Activated effector memory CD4-positive, alpha-beta T cell treated with anti-CD3 and anti-CD28 coated beads, Interleukin-2, amount 50 U/mL, for 16 hours (primary cell): ENCODE measurements around the gene PNLIPRP2.

Experiments
- DNase-seq: peaks from one replicate; pipeline ENCODE4 v3.0.0-alpha.2; 2020

Gene PNLIPRP2

DNA sequence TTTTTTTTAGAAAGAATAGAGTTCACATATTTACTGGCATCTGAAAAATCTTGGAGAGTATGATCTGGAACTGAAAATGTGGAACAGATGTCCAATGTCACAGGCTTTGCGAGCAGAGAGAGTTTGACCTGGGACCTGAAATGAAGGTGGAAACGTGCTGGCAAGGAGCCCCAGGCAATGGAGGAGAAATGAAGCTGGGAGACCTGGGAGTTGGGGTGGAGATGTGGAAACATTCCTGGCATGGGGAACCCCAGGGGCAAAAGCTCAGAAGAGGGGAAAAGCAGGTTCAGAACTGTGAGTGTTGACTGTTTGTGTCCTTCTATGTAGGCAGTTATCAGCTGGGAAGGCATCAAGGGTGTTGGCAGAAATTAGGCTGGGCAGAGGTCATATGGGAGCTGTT lies 7.3 kb upstream of the PNLIPRP2 start:
- DNase-seq, result no peak

DNA sequence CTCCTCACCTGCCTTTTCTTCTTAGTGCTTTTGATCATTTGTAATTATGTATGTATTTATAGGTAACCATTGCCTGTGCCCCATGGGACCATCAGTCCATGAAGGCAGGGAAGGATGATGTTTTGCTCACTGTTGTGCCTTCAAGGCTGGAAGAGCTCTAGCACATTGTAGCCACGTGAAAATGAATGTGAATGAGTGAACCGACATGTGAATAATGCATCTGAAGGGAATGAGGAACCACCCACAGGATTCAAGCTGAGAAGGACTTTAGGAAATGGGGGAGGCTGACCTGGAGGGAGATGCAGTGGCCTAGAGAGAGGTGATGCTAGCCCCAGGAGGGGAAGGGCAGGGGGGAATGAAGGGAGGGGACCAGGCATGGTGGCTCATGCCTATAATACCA lies 6.0 kb upstream of the PNLIPRP2 start:
- no peak for DNase-seq

DNA sequence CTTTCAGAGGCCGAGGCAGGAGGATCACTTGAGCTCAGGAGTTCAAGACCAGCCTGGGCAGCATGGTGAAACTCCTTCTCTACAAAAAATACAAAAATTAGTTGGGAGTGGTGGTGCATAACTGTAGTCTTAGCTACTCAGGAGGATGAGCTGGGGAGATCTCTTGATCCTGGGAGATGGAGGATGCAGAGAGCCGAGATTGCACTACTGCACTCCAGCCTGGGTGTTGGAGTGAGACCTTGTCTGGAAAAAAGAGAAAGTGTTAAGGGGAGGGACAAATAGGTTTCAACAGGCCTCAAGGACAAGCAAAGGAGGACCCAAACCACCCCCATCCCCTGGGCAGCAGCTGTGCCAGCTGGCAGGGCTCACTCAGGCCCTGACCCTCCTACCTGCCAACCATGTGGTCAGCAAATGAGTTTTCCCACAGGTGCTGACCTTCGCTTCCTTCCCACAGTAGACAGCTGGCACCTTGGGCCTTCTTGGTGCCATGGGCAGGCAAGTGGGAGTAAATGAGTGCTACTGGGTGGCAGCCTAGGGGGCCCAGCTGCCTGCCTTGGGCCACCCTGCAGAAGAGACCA lies 5.5 kb upstream of the PNLIPRP2 start:
- DNase-seq, result no peak

DNA sequence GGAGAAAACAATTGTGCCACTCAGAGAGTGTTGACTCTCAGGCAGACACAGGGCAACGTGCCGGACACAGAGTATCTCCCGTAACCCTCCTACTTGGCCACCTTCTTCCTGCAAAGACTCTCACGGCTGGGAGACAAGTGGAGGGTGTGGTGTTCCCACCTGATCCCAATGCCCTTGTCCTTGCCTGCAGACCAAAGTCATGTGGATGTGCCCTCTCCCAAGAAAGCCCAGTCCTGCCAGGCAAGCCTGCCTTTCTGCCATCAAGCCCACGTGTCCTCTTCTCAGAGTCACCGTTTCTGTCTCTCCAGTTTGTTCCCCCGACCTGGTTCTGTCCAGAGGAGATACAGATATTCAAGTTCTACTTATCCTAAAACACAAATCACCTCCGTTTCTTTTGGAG lies 723 bp downstream of the PNLIPRP2 start:
- DNase-seq, result no peak

DNA sequence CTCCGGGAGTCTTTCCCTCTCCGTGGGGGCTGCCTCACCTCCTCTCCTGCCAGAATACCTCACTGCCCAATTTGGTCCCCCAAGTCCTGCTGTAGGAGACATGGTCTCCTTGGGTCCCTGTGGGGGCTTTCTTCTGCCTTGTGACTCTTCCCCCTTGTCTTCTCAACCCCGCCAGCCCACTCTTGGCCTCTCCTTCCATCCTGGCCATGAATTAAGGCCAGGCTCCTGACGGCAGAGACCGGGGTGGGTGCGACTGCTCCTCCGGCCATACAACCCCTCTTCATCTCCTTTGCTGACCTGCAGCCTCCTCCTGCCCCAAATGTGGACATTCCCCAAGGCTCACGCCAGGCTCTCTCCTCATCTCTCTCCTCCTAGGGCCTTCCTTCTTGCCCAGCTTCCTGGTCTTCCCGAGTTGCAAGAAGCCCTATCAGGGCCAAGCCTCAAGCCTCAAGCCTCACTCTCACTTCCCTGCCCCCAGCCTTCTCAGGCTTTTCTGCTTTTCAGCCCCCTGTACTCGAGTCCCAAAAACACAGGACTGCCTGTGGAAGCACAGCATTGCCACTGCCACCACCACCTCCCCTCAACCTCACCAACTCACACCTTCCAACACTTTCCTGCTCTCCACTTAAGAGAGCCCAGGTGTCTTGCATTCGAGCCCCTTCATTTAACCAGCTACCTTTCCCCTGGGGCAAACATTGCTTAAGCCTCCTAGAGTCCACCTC lies 1.3 kb downstream of the PNLIPRP2 start:
- DNase-seq, result no peak

DNA sequence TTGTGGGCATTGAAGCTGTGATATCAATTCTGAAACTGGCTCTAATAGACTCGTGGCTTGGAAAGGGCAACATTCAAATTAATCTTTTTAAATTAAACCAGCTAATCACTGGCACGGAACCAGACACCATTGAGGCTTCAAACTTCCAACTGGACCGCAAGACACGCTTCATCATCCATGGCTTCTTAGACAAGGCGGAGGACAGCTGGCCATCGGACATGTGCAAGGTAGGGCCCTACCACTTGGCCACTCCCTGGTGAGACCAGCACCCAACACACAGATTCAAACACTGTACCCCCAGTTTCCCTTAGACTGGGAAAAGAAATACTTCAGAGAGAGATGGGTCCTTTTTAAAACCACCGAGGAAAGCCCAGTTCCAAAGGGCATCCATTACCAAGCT lies 5.1 kb downstream of the PNLIPRP2 start:
- no peak for DNase-seq

DNA sequence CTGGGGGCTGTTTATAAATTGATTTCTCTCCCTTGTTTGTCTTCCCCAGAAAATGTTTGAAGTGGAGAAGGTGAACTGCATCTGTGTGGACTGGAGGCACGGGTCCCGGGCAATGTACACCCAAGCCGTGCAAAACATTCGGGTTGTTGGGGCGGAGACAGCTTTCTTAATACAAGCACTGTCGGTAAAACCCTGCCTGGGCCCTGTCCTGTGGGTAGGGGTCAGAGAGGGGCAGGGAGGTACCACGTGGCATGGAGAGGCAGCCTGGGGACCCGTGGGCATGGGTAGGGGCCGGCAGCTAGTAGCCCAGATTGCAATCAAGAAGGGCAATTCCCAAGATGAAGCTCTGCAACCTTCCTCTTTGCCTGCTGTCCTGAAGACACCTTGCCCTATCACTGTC lies 6.1 kb downstream of the PNLIPRP2 start:
- no peak for DNase-seq

DNA sequence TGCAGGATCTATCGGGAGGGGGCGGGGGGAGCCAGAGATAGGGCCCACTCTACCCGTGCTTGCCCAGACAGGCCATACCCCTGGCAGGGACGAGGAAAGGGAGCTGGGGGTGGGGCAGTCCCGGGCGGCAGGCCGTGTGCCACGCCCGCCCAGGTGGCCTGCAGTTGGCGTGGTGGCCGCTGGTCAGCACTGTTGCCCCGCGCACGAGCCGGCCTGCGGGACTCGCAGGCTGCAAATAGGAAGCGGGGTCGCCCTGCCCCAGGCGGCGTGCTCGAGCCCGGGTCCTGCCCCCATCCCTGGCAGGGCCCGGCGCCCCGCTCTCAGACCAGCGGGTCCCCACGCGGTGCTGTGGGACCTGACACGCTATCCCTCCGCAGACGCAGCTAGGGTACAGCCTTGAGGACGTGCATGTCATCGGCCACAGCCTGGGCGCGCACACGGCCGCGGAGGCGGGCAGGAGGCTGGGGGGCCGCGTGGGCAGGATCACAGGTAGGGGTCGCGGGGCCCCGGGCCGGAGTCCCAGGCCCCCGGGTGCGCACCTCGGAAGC lies 6.7 kb downstream of the PNLIPRP2 start:
- no peak for DNase-seq

DNA sequence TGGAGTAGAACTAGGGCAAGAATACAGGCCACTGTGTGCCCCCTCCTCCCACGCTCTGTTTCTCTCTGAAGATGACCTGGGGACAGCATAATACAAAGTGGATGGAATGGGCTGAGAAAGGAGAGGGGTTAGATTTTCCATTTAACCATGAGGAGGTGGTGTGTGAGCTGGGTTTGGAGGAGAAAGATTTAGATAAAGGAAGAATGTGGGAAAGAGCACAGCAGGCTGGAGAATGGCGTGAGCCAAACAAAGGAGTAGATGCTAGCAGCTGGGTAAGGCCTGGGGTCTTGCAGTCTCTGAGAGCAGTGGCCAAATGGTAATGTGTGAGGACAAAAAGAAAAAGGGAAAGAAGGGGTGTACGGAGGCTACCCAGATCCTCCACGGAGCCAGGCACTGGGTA lies 8.6 kb downstream of the PNLIPRP2 start:
- no peak for DNase-seq

DNA sequence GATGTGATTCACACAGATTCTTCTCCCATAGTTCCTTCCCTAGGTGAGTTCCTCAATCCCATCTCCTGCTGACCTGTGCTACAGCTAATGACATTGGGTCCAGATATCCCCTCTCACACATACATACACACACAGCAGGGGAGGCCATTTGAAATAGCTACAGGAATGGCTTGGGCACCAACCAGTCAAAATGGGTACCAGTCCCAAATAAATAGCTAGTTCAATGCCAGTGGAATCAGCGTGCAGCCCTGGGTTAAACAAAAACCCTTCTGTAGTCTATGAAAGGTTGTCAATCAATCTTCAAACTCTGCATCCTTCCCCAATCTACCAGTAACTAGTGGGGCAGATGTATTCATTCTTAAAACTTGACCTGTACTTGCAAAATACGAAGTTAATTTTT lies 9.3 kb downstream of the PNLIPRP2 start:
- DNase-seq, result no peak

DNA sequence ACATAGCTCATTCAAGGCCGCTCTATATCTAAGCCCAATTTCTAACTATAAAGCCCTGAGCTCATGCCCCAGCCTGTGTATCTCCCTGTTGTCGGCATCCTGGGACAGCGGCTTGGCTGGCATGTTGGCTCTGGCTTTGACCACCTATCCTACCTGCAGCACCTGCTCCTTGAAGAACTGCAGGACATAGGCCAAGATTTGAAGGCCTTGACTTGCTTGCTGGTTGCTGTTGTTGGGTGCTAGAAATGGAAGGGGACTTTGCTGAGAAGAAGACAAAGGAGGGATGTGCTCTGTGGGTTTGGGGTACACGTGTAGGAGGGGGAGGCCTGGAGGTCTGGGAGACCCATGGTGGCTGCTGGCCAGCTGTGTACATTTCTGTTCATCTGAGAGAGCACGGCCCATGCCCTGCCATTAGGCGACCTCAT lies 11.1 kb downstream of the PNLIPRP2 start:
- DNase-seq, result no peak

DNA sequence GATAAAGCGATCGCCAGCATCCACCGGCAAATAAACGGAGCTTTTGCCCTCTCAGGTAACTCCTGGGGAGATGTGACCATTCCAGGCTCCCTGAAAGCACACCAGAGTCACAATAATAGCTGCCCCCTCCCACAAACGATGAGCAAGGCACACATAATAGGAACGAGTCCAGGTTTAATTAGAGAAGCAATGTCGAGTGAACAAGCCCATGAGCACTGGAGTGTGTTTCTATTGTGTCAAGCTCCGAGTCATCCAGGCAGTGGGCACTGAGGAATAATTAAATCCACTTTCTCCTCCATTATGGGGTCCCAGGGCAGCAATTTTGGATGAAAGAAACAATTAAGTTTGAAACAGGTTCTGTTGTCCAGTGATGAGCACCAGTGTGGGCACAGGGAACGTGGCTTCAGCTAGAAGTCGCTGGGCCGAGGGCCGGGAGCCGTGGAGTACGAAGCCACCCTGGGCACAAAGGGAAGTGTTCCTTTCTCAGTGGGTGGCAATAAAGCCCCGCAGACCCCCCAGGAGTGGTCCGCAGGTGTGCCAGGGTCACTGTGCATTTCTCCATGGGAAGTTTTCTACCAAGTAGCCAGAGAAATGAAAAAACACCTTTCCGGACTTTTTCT lies 12.0 kb downstream of the PNLIPRP2 start:
- DNase-seq, result no peak

DNA sequence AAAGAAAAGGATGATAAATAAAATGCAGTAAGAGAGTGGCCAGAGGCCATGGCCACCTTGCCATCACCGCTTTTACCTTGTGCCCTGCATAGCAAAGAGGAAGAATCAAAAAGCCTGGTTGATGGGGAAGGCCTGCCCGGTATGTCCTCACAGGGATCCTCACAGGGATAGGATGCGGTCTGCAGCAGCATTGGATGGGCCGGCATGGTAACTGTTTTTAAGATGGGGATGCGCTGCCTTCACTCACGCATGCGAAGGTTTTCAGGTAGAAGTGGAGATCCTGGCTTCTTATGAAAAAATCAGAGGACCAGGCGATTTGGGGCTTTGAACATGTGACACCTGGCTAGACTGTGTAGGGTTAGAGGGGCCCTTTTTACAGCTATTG lies 12.5 kb downstream of the PNLIPRP2 start:
- no peak for DNase-seq

DNA sequence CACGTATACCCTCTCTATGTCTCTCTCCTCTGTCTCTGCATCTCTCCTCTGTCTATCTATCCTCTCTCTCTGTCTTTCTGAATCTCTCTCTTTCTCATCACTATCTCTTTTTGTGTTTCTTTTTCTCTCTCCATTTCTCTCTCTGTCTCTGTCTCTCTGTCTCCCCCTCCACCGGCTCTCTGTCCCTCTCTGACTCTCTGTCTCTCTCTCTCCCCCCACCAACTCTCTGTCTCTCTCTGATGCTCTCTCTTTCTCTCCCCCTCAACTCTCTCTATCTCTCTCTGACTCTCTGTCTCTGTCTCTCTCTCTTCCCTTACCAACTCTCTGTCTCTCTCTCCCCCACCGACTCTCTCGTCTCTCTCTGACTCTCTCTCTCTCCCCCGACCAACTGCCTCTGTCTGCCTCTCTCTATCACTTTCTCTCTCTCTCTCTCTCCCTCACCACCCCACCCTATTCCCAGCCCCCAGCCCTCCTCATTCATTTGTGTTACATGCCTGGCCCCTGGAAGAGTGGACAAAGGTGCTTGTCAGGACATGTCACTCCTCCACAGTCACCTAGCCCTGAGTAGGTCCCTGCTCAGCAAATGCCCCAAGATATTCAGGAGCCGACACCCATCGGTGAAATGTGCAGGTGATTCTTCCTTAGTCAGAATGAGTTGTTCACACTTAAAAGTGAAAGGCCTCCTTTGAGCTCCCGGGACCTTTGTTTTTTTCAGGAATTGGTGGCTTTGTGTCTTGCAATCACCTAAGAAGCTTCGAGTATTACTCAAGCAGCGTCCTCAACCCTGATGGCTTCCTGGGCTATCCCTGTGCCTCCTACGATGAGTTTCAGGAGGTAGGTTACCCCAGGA lies 13.6 kb downstream of the PNLIPRP2 start:
- no peak for DNase-seq

DNA sequence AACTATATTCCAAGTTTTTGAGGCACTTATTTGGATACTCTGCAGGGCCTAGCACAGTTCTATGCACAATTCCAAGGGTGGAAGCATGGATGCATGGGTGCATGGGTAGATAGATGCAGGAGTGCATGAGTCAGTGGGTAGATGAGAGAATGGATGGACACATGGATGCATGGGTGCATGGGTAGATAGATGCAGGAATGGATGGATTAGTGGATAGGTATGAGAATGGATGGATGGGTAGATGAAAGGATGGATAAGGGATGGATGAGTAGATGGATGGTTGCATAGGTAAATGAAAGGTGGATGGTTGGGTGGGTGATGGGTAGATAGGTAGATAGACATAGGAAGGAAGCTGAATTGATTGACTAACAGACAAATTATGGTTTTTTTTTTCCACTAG lies 15.6 kb downstream of the PNLIPRP2 start:
- DNase-seq, result no peak

DNA sequence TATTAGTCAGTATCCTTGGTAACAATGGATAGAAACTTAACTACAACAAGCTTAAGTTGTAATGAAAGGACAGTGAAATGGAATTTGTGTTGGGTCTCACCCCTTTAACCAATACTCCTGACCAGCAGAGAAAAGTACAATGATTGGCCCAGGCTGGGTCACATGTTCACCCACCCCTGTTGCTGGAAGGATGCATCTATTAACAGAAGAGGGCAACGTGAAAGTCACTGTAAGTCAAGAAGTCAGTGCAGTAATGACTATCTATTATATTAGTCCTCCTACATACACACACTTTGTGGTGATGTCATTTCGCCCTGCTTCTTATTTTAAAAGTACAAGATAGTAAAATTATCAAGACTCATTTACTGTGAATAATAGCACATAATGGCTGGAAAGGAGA lies 16.2 kb downstream of the PNLIPRP2 start:
- DNase-seq, result no peak

DNA sequence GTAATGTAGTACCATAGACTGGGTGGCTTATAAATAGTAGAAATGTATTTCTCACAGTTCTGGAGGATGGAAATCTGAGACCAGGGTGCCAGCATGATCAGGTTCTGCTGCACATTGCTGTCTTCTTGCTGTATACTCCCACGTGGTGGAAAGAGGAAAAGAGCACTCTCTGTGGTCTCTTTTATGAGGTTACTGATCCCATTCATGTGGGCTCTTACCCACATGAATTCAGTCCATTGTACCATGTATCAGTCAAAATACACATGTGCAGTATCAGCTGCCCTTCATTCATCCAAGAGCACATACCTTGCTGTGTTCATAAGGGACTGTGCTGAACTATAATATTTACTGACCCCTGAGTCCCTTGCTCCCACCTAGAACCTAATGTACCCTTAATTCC lies 17.1 kb downstream of the PNLIPRP2 start:
- DNase-seq, result no peak

DNA sequence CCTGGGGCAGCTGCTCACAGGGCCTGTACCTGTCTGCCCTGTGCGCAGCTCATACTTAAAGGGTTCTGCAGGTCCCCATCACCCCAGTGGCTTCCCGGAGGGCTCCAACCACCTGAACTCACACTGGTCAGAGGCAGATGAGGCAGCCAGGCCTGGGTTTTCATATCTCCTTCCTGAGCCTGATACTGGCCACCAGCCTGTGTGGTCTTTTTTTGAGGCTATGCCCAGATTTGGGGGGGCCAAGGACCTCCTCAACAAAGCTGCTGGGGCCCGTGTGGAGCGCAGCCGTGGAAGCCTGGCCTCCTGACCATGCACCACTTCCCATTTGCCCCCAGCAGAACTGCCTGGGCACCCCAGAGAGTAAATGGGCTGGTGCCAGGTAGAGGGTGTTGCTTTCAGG lies 25.7 kb downstream of the PNLIPRP2 start:
- no peak for DNase-seq

DNA sequence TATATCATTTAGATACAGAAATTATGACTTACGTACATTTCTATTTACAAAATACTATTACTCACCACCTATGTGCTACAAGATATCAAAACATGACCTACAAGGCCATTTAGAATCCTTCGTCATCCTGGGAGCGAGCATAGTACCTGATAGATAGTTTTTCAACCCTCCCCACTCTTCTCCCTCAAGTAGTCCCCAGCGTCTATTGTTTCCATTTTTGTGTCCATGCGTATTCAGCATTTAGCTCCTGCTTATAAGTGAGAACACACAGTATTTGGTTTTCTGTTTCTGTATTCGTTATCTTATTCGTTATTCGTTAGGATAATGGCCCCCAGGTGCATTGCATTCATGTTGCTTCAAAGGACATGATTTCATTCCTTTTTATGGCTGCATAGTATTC lies 28.1 kb downstream of the PNLIPRP2 start:
- DNase-seq, result no peak

DNA sequence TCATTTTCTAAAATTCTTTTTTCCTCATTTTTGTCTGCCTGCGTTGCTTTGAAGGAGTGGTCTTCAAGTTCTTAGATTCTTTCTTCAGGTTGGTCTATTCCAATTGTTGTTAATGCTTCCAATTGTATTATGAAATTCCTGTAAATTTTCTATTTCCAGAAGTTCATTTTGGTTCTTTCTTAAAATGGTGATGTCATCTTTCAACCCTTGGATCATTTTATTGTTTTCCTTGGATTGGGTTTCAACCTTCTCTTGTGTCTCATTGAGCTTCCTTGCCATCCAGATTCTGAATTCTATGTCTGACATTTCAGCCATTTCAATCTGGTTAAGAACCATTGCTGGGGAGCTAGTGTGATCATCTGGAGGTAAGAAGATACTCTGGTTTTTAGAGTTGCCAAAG lies 33.1 kb downstream of the PNLIPRP2 start:
- no peak for DNase-seq

DNA sequence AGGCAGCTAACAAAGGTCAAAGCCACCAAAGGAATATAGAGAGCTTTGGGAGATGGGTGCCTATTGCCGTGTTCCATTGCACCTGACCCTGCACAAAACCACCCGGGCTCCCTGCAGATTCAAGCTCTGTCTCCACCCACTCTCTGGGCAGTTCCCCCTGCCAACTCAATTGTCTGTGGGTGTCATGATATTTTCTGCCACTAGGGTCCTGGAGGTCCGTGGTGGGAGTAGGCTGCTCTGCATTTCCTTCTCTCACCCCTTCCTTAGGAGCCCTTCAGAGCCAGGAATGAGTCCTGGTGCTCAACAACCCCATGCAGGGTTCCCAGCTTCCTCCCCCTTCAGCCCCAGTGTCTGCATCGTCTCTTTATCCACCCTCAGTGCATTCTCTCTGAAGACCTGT lies 34.1 kb downstream of the PNLIPRP2 start:
- DNase-seq, result no peak

DNA sequence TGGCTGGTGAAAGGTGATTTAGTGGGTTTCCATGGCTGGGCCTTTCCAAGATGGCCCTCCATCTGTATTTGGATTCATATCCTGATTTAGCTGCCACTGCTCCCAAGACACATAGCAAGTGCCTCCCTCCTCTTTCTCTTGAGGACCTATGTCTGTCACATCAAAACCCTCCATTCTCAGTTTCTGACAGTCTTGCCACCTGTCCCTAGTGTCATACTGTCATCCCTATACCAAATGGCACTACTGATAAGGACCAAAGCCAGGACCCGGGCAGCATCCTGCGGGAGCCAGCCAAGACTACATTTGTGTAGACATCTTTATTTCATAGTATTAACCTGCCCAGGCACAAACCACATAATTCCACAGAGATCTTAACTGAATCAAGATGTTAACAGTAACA lies 34.8 kb downstream of the PNLIPRP2 start:
- DNase-seq, result no peak

DNA sequence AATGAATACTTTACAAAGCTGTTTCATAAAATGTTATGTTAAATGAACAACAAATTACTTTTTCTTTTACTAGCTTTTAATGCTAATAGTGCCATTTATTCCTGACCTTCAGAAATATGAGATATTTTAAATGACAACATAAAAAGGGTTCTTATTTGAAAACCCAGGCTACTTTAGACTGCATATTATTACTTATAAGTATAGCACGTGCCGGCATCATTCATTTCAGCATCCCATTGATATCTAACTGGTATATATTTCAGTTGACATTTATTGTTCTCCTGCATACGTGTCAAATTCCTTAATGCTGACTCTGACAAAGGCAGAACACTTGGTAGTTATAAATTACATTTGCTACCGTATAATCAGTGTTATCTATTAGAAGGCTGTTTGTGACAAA lies 35.3 kb downstream of the PNLIPRP2 start:
- no peak for DNase-seq
